ENCODE data around the gene ACTN3. TPM values are rescaled to one million over a fixed set of nuclear protein-coding genes. Genes with fewer than 3 reads are reported as not detected.

The ACTN3 gene
- total RNA-seq, 4 donors from 2014 or later: 0.21 TPM; not detected in 3

DNA sequence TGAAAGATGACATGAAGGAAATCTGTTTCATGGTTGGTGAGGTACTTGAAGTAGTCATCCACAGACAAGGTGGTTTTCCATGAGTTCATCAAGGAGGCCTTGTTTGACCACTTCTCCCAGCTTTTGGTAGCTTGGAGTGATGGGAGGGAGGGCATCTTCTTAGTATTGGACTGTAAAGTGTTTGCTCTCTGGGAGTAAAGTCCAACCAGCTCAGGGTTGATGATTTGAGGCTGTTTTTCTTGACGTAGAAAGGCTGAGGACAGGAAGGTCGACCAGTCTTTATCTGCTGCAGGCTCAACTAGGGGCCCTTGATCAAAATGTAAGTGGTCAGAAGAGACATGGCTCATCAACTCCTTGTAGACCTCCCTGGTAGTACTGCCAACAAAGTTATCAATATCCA is 44.5 kb downstream of the ACTN3 start:
- TF ChIP-seq EP300 (IDR thresholded peaks at IDR 0.05): no peak
- TF ChIP-seq POLR2A (IDR thresholded peaks at IDR 0.05): no peak
- TF ChIP-seq CTCF (IDR thresholded peaks at IDR 0.05): no peak
- Histone ChIP-seq H3K4me1 (peaks cover 0 to 34% (median 26%) of the 10 kb centered on the region in 4 donors), H3K4me3 (no peak overlapping the region), H3K9me3 (no peaks in the 10 kb centered on the region), H3K36me3 (no peaks in the 10 kb centered on the region), H3K27me3 (no peaks in the 10 kb centered on the region), H3K27ac (no peak overlapping the region)
- no peak for DNase-seq (ENCODE audit: low spot score in 2 of 2)
- 86 to 88% methylated on average over 2 of the region's 2 CpGs for WGBS, 2 donors

DNA sequence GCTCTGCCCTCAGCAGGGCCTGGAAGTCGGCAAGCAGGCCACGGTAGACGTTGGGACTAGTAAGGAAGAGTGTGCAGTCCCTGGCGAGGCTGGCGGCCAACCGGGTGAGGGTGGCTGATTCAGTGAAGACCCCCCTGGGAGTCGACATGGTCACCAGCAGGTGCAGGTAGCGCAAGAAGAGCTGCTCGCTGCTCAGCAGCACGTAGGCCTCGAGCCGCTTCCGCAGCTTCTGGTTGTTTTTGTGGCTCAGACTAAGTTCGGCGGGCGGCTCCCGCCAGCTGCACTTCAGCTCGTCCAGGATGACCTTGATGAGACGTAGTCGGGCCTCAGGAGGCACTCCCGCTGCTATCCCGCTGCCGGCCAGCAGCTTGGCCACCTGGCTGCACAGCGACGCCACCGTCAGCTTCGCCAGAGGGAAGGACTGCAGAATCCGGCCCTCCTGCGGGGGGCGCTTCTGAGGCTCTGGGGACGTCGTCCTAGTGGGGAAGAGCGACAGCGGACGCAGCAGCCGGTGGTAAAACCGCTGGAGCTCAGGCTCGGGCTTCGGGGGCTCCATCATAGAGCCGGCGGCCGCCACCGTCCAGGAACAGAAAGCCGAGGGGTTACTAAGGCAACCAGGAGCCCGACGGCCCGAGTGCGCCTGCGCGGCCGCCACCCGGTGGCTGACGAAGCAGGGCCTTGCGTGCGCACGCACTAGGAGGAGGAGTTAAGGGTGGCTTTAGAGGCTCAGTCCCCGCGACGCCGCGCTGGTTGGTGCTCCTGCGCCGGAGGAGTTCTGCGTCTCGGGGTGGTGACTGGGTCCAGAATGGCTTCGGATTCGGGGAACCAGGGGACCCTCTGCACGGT is 46.0 kb downstream of the ACTN3 start, which contains the start of the genes CCDC87 and CCS:
TSS of gene CCDC87 (minus strand) at position 607 of the 846 bp plus-strand sequence. CDS start at position 559, 48 bp downstream.
TSS of gene CCS (plus strand) at position 729 of the 846 bp plus-strand sequence. CDS start at position 806, 77 bp downstream.
- WGBS, 2 donors: 13 to 22% methylated on average over 40 to 63 of the region's 68 CpGs

DNA sequence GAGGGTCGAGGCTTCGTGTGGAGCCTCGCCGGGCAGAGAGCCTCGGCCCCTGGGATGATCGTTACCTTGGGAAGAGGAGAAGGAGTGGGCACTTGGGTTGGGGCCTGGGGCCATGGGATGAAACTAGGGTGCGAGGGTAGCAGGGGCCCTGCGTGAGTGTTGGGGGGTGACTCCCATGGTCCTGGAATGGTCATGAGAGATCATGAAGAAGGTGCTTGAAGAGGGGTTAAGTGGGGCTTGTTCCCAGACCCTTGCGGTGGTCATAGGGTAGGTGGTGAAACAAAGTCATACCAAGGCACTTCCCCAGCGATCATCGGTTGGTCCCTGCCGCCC is 46.6 kb downstream of the ACTN3 start:
- Histone ChIP-seq H3K36me3 (no peaks in the 10 kb centered on the region), H3K27ac (peak overlapping the region; percentile 33 to 89 (median 86)), H3K4me1 (peaks cover 0 to 38% (median 26%) of the 10 kb centered on the region in 4 donors), H3K9me3 (no peaks in the 10 kb centered on the region), H3K27me3 (no peaks in the 10 kb centered on the region), H3K4me3 (peak overlapping the region; percentile 37 to 74 (median 66))
- DNase-seq (ENCODE audit: low spot score in 2 of 2): no peak
- TF ChIP-seq POLR2A (IDR thresholded peaks at IDR 0.05) (no peak), EP300 (IDR thresholded peaks at IDR 0.05) (no peak), CTCF (IDR thresholded peaks at IDR 0.05) (no peak)
- 7% methylated on average over 12 of the region's 12 CpGs for WGBS, 2 donors

More for the DNA sequence above, 46.0 kb downstream of the ACTN3 start, which contains the start of the genes CCDC87 and CCS:
- no peaks in the 10 kb centered on the region for H3K9me3 ChIP-seq
- H3K27ac ChIP-seq: peak within 1 kb of the TSS; percentile 33 to 89 (median 86)
- peak; percentile 95 to 97 for DNase-seq (ENCODE audit: low spot score in 2 of 2)
- TF ChIP-seq EP300 (IDR thresholded peaks at IDR 0.05) (peak; percentile 98), CTCF (IDR thresholded peaks at IDR 0.05) (peak; percentile 56 to 90 (median 75)), POLR2A (IDR thresholded peaks at IDR 0.05) (peak; percentile 79 to 91)
- H3K4me1 ChIP-seq: peaks cover 0 to 38% (median 26%) of the 10 kb centered on the region in 4 donors
- H3K4me3 ChIP-seq: peak within 1 kb of the TSS; percentile 37 to 74 (median 66)
- no peaks in the 10 kb centered on the region for H3K27me3 ChIP-seq
- H3K36me3 ChIP-seq: no peaks in the 10 kb centered on the region

DNA sequence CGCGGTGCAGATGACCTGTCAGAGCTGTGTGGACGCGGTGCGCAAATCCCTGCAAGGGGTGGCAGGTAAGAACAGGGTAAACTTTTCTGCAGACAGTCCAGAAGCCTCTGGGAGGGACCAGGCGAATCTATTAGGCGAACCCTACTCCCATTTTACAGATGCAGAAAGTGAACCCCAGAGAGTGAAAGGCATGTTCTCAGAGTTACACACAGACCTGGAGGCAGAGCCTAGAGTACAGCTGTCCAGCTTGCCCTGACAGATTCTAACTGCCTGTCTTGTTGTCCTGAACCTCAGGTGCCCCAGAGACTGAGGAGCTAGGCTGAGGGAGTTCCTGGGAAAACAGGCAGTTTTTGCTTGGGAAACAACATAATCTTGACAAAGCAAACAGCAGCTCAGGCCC is 46.9 kb downstream of the ACTN3 start:
- no peak for TF ChIP-seq POLR2A (IDR thresholded peaks at IDR 0.05)
- no peak for TF ChIP-seq CTCF (IDR thresholded peaks at IDR 0.05)
- no peak for TF ChIP-seq EP300 (IDR thresholded peaks at IDR 0.05)
- 65 to 69% methylated on average over 7 of the region's 7 CpGs for whole genome bisulfite sequencing, 2 donors
- Histone ChIP-seq H3K36me3 (no peaks in the 10 kb centered on the region), H3K4me3 (peak overlapping the region; percentile 37 to 74 (median 66)), H3K27ac (peak overlapping the region; percentile 33 to 89 (median 86)), H3K9me3 (no peaks in the 10 kb centered on the region), H3K4me1 (peaks cover 0 to 38% (median 26%) of the 10 kb centered on the region in 4 donors), H3K27me3 (no peaks in the 10 kb centered on the region)
- DNase-seq (ENCODE audit: low spot score in 2 of 2): no peak

Data from tibial nerve (tissue), 4 donors.